H1 (cell line): ENCODE measurements around the gene AZI2. TPM values are rescaled to one million over a fixed set of nuclear protein-coding genes. Genes with fewer than 3 reads are reported as not detected.

Source experiments
- CHD7 ChIP-seq: fragments of 300-600 bp; sonication (generic); IDR thresholded peaks from 2 replicates; pipeline ENCODE4 v1.7.1; 2012; ENCODE audit warnings: low read length, moderate library complexity, mild to moderate bottlenecking, inconsistent platforms; ENCODE audit not compliant: insufficient replicate concordance
- HDAC2 ChIP-seq, 2 experiments: fragments of 300-600 bp in 1 of 2; sonication (generic) in 1 of 2; IDR thresholded peaks; 2 replicates each; pipeline ENCODE4 v1.6.1; 2011 to 2012; ENCODE audit warnings: low read depth in 2 of 2, low read length in 2 of 2, mild to moderate bottlenecking in 2 of 2, moderate library complexity in 2 of 2, borderline replicate concordance in 1 of 2, inconsistent platforms in 1 of 2
- HDAC6 ChIP-seq: IDR thresholded peaks from one replicate; pipeline ENCODE4 v1.7.1; 2012; ENCODE audit warnings: low read depth, mild to moderate bottlenecking, inconsistent platforms, low read length, moderate library complexity
- KDM4A ChIP-seq: IDR thresholded peaks from one replicate; pipeline ENCODE4 v1.7.1; 2012; ENCODE audit warnings: low read depth, mild to moderate bottlenecking, moderate library complexity, low read length, inconsistent platforms; ENCODE audit not compliant: severe bottlenecking
- RFX5 ChIP-seq: IDR thresholded peaks from 2 replicates; pipeline ENCODE4 v1.6.1; 2011; ENCODE audit warnings: low read depth, low read length, improper control_type of control experiment, borderline replicate concordance
- SAP30 ChIP-seq: fragments of 300-600 bp; sonication (generic); IDR thresholded peaks from 2 replicates; pipeline ENCODE4 v1.7.1; 2012; ENCODE audit warnings: low read length, moderate library complexity, mild to moderate bottlenecking, inconsistent platforms; ENCODE audit not compliant: insufficient read depth, insufficient replicate concordance
- SP1 ChIP-seq: IDR thresholded peaks from 2 replicates; pipeline ENCODE4 v1.6.1; 2011; ENCODE audit warnings: low read depth, low read length
- SP2 ChIP-seq: IDR thresholded peaks from 2 replicates; pipeline ENCODE4 v1.6.1; 2012; ENCODE audit warnings: mild to moderate bottlenecking, low read length, inconsistent platforms
- TAF7 ChIP-seq: optimal IDR thresholded peaks from 2 replicates; pipeline ENCODE3; 2011; ENCODE audit warnings: low read depth, mild to moderate bottlenecking, inconsistent platforms, low read length, moderate library complexity, borderline replicate concordance
- polyA plus RNA-seq, 7 experiments: library from polyadenylated mRNA; depleted of rRNA in 3 of 7; stranded (reverse) in 5 of 7; unstranded in 2 of 7; fragments of >200 nt in 5 of 7; fragments of 200-250 nt in 2 of 7; gene quantifications; 1 replicate in 5 of 7; 2 replicates in 1 of 7; 4 replicates in 1 of 7; pipeline versions ENCODE4 v1.2.1 to v1.2.3, GENCODE V29; 2011 to 2013; ENCODE audit warnings: missing spikeins in 2 of 7, mixed read lengths in 2 of 7
- total RNA-seq: library from RNA; stranded (reverse); fragmentation: NEBNext Ultra II Directional; extraction: Animal tissue kit (Norgen Biotek cat#: 25700); gene quantifications from 2 replicates; pipeline ENCODE4 v1.2.1, GENCODE V29; 2021

AZI2 gene
- total and polyA plus RNA-seq, 2 of the 8 experiments (the other 6 are each of a cell fraction or from before 2014, with no cell fraction given), result 17.4 to 39.2 TPM

GRCh38 chr3:28349469-28350000 is 911 bp upstream of the AZI2 start (continued):
- TF ChIP-seq SP2 (no peak), SAP30 (no peak), CHD7 (no peak), TAF7 (no peak), HDAC2 (IDR thresholded peaks at IDR 0.05; ENCODE audit: borderline replicate concordance in 1 of 2, low read depth in 2 of 2, low read length in 2 of 2) (no peak), RFX5 (no peak), SP1 (no peak), KDM4A (no peak), HDAC6 (no peak)
